Adrenal gland (tissue), 12 donors: ENCODE measurements around the gene APBA1. TPM values are rescaled to one million over a fixed set of nuclear protein-coding genes. Genes with fewer than 3 reads are reported as not detected.
"Not testable (repeated sequence)": the region's sequence is repeated elsewhere in the genome, so short reads cannot be mapped to it uniquely, and the experiment has no call there.

Source experiments
- DNase-seq, 7 donors: peaks; one replicate each; pipeline ENCODE4 v3.0.0-alpha.2; 2019 to 2020
- H3K27ac ChIP-seq, 5 donors: fragments of 200-600 bp; sonication (generic) in 4 of 5; 1 replicate in 3 of 5; 2 replicates in 2 of 5; pipeline versions ENCODE4 v1.5.1 to v1.8.0; 2016 to 2020; ENCODE audit warnings: mild to moderate bottlenecking in 1 of 5
- H3K27me3 ChIP-seq: fragments of 200-600 bp; 2 replicates; pipeline ENCODE4 v1.8.0; 2021
- H3K36me3 ChIP-seq, 2 donors: fragments of 200-600 bp; replicated peaks in 1 of 2; 1 replicate in 1 of 2; 2 replicates in 1 of 2; pipeline versions ENCODE4 v1.5.1 to v1.8.0; 2018 to 2022
- H3K4me1 ChIP-seq, 2 donors: fragments of 200-600 bp; replicated peaks in 1 of 2; 1 replicate in 1 of 2; 2 replicates in 1 of 2; pipeline versions ENCODE4 v1.5.1 to v1.8.0; 2018 to 2021
- H3K4me3 ChIP-seq, 4 donors: fragments of 200-600 bp; sonication (generic) in 3 of 4; one replicate each; pipeline ENCODE4 v1.5.1; 2016 to 2018
- H3K9me3 ChIP-seq, 3 donors: fragments of 200-600 bp; sonication (generic) in 1 of 3; replicated peaks in 1 of 3; 1 replicate in 2 of 3; 2 replicates in 1 of 3; pipeline versions ENCODE4 v1.5.1 to v1.8.0; 2016 to 2021
- CTCF ChIP-seq, 6 experiments: fragments of 450-650 bp in 4 of 6; fragments of 200-600 bp in 2 of 6; sonication (generic) in 1 of 6; IDR thresholded peaks; 1 replicate in 5 of 6; 2 replicates in 1 of 6; pipeline versions ENCODE4 v1.5.1 to v1.8.0; 2016 to 2021; ENCODE audit warnings: antibody characterized with exemption in 6 of 6, mild to moderate bottlenecking in 2 of 6, moderate library complexity in 1 of 6
- POLR2A ChIP-seq, 2 donors: fragments of 450-650 bp; IDR thresholded peaks; one replicate each; pipeline ENCODE4 v1.6.1; 2017; ENCODE audit warnings: antibody characterized with exemption in 2 of 2, mild to moderate bottlenecking in 2 of 2, moderate library complexity in 1 of 2
- WGBS, 4 donors: extraction: QIAGEN DNeasy Blood & Tissue Kit in 2 of 4; methylation state at CpG; one replicate each; pipeline versions ENCODE4 v1.1.5 to v1.1.7; 2013 to 2017; 5-methylcytosine and 5-hydroxymethylcytosine counted together
- intact Hi-C, 2 donors: fragments of 100-400 bp; cut with DNase I; formaldehyde crosslinking; loops; one replicate each; pipeline versions ENCODE4 v1.14.1 to v1.15.0; 2022 to 2023
- polyA plus RNA-seq, 3 donors: library from polyadenylated mRNA; stranded (reverse); fragments of 200-250 nt in 2 of 3; fragments of 350-450 nt in 1 of 3; fragmentation: Illumina TruSeq in 1 of 3; extraction: RNeasy Lipid Tissue Mini Kit (QIAGEN cat#74804) in 1 of 3; gene quantifications; one replicate each; pipeline ENCODE4 v1.2.3, GENCODE V29; 2013 to 2014
- total RNA-seq, 9 donors: library from RNA; depleted of rRNA in 4 of 9; stranded (reverse); fragments of >200 nt in 4 of 9; fragments of 120-200 nt in 1 of 9; fragmentation: NEBNext Ultra II Directional in 1 of 9; extraction: Animal tissue kit (Norgen Biotek cat#: 25700) in 1 of 9; gene quantifications; one replicate each; pipeline versions ENCODE4 v1.1.0 to v1.2.4, GENCODE V29; 2013 to 2023
- donor health status: healthy with polysubstance abuse.
- donor health status: Bipolar disorder and iron deficiency.
- donor health status: DM: yes; HTN: yes; CAD: no.
- donor health status: DM: no; HTN: no; CAD: no.
- donor health status: DM: no; HTN: no; CAD: no.
- donor health status: DM: yes; HTN: yes; CAD: no.

APBA1 gene
- total and polyA plus RNA-seq, 12 donors = 0.64 to 6.4 (median 3.5) TPM

GRCh38 chr9:69412741-69413150 is 259.4 kb downstream of the APBA1 start:
- DNase-seq = peak; percentile 56 to 87 (median 70)
- peak; percentile 32 to 63 (median 50) for TF ChIP-seq CTCF (IDR thresholded peaks at IDR 0.05)
- TF ChIP-seq POLR2A (IDR thresholded peaks at IDR 0.05) = no peak
- Histone ChIP-seq H3K9me3 (no peaks in the 10 kb centered on the region), H3K36me3 (no peaks in the 10 kb centered on the region), H3K4me3 (no peak overlapping the region), H3K27me3 (no peaks in the 10 kb centered on the region), H3K4me1 (no peaks in the 10 kb centered on the region), H3K27ac (no peak overlapping the region)
- intact Hi-C loops = no loop called here
- 25 to 46% (median 35%) methylated on average over 9 to 20 of the region's 20 CpGs for WGBS, 4 donors

GRCh38 chr9:69411931-69412740 is 260.0 kb downstream of the APBA1 start:
- intact Hi-C loops = no loop called here
- 64 to 74% (median 66%) methylated on average over 22 to 52 of the region's 52 CpGs for WGBS, 4 donors
- DNase-seq = no peak

GRCh38 chr9:69411246-69411645 is 260.9 kb downstream of the APBA1 start:
- Histone ChIP-seq H3K4me3 (no peak overlapping the region), H3K36me3 (no peaks in the 10 kb centered on the region), H3K9me3 (no peaks in the 10 kb centered on the region), H3K27me3 (no peaks in the 10 kb centered on the region), H3K4me1 (no peaks in the 10 kb centered on the region), H3K27ac (no peak overlapping the region)
- no peak for DNase-seq
- intact Hi-C loops = no loop called here
- TF ChIP-seq CTCF (IDR thresholded peaks at IDR 0.05) (no peak), POLR2A (IDR thresholded peaks at IDR 0.05) (no peak)
- 94 to 100% (median 97%) methylated on average over 3 of the region's 3 CpGs for WGBS, 4 donors

More at GRCh38 chr9:69411931-69412740, 260.0 kb downstream of the APBA1 start:
- no peaks in the 10 kb centered on the region for H3K9me3 ChIP-seq
- H3K27me3 ChIP-seq = no peaks in the 10 kb centered on the region
- no peaks in the 10 kb centered on the region for H3K4me1 ChIP-seq
- H3K36me3 ChIP-seq = no peaks in the 10 kb centered on the region
- TF ChIP-seq POLR2A (IDR thresholded peaks at IDR 0.05) (no peak), CTCF (IDR thresholded peaks at IDR 0.05) (no peak)
- no peak overlapping the region for H3K27ac ChIP-seq
- H3K4me3 ChIP-seq = no peak overlapping the region

GRCh38 chr9:69409936-69410335 is 262.2 kb downstream of the APBA1 start:
- WGBS, 4 donors = 84 to 94% (median 90%) methylated on average over 6 of the region's 6 CpGs
- H3K27me3 ChIP-seq, H3K4me3 ChIP-seq, DNase-seq, H3K27ac ChIP-seq, H3K9me3 ChIP-seq, intact Hi-C loops, H3K4me1 ChIP-seq, H3K36me3 ChIP-seq: not testable (repeated sequence)

GRCh38 chr9:69400470-69400869 is 271.7 kb downstream of the APBA1 start:
- H3K4me3 ChIP-seq = no peak overlapping the region
- H3K4me1 ChIP-seq = no peaks in the 10 kb centered on the region
- H3K27me3 ChIP-seq = no peaks in the 10 kb centered on the region
- 91 to 95% (median 93%) methylated on average over 1 of the region's 1 CpG for WGBS, 4 donors
- H3K9me3 ChIP-seq = no peaks in the 10 kb centered on the region
- TF ChIP-seq CTCF (IDR thresholded peaks at IDR 0.05) = no peak
- no peak for TF ChIP-seq POLR2A (IDR thresholded peaks at IDR 0.05)
- no peak overlapping the region for H3K27ac ChIP-seq
- no peak for DNase-seq
- H3K36me3 ChIP-seq = no peaks in the 10 kb centered on the region
- intact Hi-C loops = no loop called here
